Measurements from ENCODE around the gene ACSL4. TPM values are rescaled to one million over a fixed set of nuclear protein-coding genes. Genes with fewer than 3 reads are reported as not detected.

The ACSL4 gene
- total and polyA plus RNA-seq, 9 donors, result 23.3 to 102 (median 36.6) TPM

DNA sequence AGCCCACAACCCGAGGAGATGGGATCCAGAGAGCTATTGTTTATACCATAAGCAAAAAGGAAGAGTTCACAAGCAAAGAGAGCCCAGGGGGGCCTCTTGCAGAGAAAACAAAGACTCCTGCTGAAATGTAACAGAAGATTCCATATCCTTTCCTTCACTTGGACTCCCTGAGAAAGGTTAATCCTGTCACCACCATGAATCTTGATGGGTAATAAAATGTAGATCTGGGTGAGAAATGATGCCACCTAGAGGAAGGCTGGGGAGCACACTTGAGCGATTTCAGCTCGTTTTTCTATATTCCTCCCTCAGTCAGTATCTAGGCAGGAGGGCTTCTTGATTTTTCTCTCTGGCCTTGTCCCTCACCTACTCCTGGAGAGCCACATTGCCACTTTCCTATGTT is 97.9 kb downstream of the ACSL4 start:
- H3K4me3 ChIP-seq, result no peak overlapping the region
- no peak for DNase-seq
- intact Hi-C loops (cut with DNase I), result no loop called here
- H3K9me3 ChIP-seq, result no peaks in the 10 kb centered on the region
- no peaks in the 10 kb centered on the region for H3K4me1 ChIP-seq (ENCODE audit: insufficient read depth)
- TF ChIP-seq EP300 (IDR thresholded peaks at IDR 0.05) (no peak), POLR2A (IDR thresholded peaks at IDR 0.05) (no peak)
- TF ChIP-seq, protein P1, sequence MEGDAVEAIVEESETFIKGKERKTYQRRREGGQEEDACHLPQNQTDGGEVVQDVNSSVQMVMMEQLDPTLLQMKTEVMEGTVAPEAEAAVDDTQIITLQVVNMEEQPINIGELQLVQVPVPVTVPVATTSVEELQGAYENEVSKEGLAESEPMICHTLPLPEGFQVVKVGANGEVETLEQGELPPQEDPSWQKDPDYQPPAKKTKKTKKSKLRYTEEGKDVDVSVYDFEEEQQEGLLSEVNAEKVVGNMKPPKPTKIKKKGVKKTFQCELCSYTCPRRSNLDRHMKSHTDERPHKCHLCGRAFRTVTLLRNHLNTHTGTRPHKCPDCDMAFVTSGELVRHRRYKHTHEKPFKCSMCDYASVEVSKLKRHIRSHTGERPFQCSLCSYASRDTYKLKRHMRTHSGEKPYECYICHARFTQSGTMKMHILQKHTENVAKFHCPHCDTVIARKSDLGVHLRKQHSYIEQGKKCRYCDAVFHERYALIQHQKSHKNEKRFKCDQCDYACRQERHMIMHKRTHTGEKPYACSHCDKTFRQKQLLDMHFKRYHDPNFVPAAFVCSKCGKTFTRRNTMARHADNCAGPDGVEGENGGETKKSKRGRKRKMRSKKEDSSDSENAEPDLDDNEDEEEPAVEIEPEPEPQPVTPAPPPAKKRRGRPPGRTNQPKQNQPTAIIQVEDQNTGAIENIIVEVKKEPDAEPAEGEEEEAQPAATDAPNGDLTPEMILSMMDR (IDR thresholded peaks at IDR 0.05), result no peak
- H3K27ac ChIP-seq, result no peak overlapping the region
- H3K27me3 ChIP-seq, result no peaks in the 10 kb centered on the region
- no peaks in the 10 kb centered on the region for H3K36me3 ChIP-seq
- WGBS, 3 donors, result 8 to 18% (median 13%) methylated on average over 3 of the region's 3 CpGs

DNA sequence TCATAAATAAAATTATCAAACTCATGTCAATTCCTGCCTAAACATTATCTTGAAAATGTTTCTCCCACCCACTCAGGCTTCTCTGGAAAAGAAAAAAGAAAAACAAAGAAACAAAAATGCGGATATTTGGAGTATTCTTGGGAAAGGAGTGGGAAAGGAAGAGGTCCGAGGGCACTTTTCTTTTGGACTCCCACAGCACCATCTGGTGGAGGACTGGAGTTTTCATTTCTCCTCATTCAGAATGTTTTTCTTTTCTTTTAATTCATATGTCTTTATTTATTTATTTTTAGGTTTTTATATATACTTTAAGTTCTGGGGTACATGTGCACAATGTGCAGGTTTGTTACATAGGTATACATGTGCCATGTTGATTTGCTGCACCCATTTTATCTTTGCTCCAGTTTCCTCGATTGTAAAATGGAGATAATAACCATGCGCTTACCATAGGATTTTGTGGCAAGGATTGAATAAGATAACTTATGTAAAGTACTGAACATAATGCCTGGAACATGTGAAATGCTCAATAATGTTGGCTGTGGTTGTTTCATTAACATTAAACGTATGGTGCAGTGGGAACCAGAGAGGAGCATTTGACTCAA is 100.1 kb downstream of the ACSL4 start:
- no peaks in the 10 kb centered on the region for H3K4me1 ChIP-seq (ENCODE audit: insufficient read depth)
- DNase-seq, result no peak
- H3K27me3 ChIP-seq, result no peaks in the 10 kb centered on the region
- 37 to 41% (median 38%) methylated on average over 5 of the region's 5 CpGs for WGBS, 3 donors
- H3K27ac ChIP-seq, result no peak overlapping the region
- H3K9me3 ChIP-seq, result no peaks in the 10 kb centered on the region
- H3K36me3 ChIP-seq, result no peaks in the 10 kb centered on the region
- intact Hi-C loops (cut with DNase I), result no loop called here
- H3K4me3 ChIP-seq, result no peak overlapping the region
- TF ChIP-seq POLR2A (IDR thresholded peaks at IDR 0.05) (no peak), EP300 (IDR thresholded peaks at IDR 0.05) (no peak)
- TF ChIP-seq, protein P1 (IDR thresholded peaks at IDR 0.05), result no peak

DNA sequence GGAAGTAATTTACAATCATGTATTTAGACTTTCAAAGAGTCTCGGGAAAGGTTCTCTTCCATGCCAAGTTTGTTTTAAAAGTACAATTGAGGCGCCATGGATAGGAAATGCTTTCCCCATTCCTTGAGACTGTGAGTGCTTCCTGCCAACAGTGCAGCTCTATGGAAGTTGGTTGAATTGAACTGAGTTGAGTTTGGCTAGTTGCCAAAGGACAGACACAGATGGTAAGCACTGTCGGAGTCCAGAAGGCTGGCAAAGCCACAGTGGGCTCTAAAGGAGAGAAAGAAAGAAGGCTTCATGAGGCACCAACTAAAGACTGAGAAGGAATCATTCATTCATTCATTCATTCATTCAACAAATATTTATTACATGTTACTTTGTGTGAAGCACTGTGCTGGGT is 103.7 kb downstream of the ACSL4 start:
- Histone ChIP-seq H3K4me3 (no peak overlapping the region), H3K27ac (no peak overlapping the region), H3K9me3 (no peaks in the 10 kb centered on the region), H3K27me3 (no peaks in the 10 kb centered on the region), H3K4me1 (ENCODE audit: insufficient read depth) (no peaks in the 10 kb centered on the region), H3K36me3 (no peaks in the 10 kb centered on the region)
- 64 to 74% (median 66%) methylated on average over 3 of the region's 3 CpGs for WGBS, 3 donors
- no peak for DNase-seq
- TF ChIP-seq POLR2A (IDR thresholded peaks at IDR 0.05) (no peak), EP300 (IDR thresholded peaks at IDR 0.05) (no peak)
- TF ChIP-seq, protein P1 (IDR thresholded peaks at IDR 0.05), result no peak
- intact Hi-C loops (cut with DNase I), result loop anchor here in 1 of 4 donors (10.0 kb wide), 1 partner anchor 145 kb away; the partner anchor contains the start of gene GUCY2F

DNA sequence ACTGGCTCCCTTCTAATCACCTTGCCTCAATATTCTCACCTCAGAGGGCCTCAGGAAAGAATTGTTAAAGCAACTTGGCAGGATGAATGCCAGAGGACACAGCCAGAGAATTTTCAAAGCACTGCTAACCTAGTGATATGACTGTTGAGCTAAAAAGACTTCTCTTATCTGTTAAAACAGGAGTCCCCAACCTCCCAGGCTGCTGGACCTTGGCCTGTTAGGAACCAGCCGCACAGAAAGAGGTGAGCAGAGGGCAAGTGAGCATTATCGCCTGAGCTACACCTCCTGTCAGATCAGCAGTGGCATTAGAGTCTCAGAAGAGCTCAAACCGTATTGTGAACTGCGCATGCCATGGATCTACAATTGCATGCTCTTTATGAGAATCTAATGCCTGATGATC is 106.4 kb downstream of the ACSL4 start:
- Histone ChIP-seq H3K36me3 (no peaks in the 10 kb centered on the region), H3K9me3 (no peaks in the 10 kb centered on the region), H3K27me3 (no peaks in the 10 kb centered on the region), H3K27ac (no peak overlapping the region), H3K4me1 (ENCODE audit: insufficient read depth) (no peaks in the 10 kb centered on the region), H3K4me3 (no peak overlapping the region)
- intact Hi-C loops (cut with DNase I), result loop anchor here in 1 of 4 donors (10.0 kb wide), 1 partner anchor 142 kb away; the partner anchor contains the start of gene GUCY2F
- TF ChIP-seq POLR2A (IDR thresholded peaks at IDR 0.05) (no peak), EP300 (IDR thresholded peaks at IDR 0.05) (no peak)
- TF ChIP-seq, protein P1 (IDR thresholded peaks at IDR 0.05), result no peak
- no peak for DNase-seq
- WGBS, 3 donors, result 82 to 88% (median 85%) methylated on average over 4 of the region's 4 CpGs

Measured in ovary (tissue), 9 donors.